ENCODE data around the gene PHKB. TPM values are rescaled to one million over a fixed set of nuclear protein-coding genes. Genes with fewer than 3 reads are reported as not detected.

The PHKB gene
- total RNA-seq, 1 donor from 2014 or later: 49.6 TPM

DNA sequence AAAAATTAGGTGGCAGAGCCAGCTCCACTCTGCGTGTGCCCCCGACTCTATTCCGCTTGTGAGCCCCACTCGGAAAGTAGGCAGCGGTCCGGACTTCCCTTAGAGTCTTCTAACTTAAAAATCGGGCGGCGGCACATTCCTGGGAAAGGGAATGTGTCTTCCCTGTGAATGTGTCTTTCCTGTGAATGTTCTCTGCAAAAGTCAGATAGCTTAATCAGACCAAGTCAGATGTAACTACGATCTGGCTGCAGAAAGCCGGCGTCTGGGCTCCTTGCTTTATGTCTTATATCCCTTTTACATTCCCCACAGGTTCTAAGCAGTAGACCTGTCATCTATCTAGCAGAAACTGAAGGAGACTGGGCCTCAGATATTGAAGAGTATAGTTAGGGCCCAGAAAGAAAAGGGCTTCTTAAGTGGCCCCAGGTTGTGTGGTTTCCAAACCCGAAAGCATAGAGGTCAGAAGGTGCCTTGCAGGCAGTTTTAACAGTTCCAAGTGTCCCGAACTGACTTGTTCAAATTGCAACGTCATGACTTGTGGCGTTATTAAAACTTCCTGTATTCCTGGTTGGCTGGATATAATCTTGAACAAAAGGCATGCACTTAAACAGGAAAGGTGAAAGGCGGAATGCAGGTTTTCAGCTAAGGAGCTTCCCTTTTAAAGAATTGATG lies 601 bp downstream of the PHKB start:
- peak overlapping the region; percentile 98 for H3K27ac ChIP-seq (ENCODE audit: low read depth, low read length)
- DNase-seq (ENCODE audit: low read depth) (peak; percentile 58), FAIRE-seq (no peak)
- H4K20me1 ChIP-seq (ENCODE audit: insufficient read depth, low read length): no peaks in the 10 kb centered on the region
- Mint-ChIP-seq H3K27me3 (ENCODE audit: low read depth, unreplicated experiment) (no peaks in the 10 kb centered on the region), H3K27ac (ENCODE audit: unreplicated experiment) (peak overlapping the region; percentile 89), H3K4me1 (ENCODE audit: low read depth, unreplicated experiment) (peaks cover 13% of the 10 kb centered on the region), H3K36me3 (ENCODE audit: low read depth, unreplicated experiment) (peaks cover 1% of the 10 kb centered on the region), H3K9me3 (ENCODE audit: unreplicated experiment) (no peaks in the 10 kb centered on the region), H3K4me3 (ENCODE audit: unreplicated experiment) (peak overlapping the region; percentile 98)
- H3K4me1 ChIP-seq (ENCODE audit: insufficient read depth, low read length): peaks cover 12% of the 10 kb centered on the region
- H3K4me3 ChIP-seq (ENCODE audit: insufficient read depth, low read depth, low read length): peak overlapping the region; percentile 87
- H3K36me3 ChIP-seq (ENCODE audit: insufficient read depth, low read length): peaks cover 6% of the 10 kb centered on the region
- H3K4me2 ChIP-seq (ENCODE audit: low read length): peak overlapping the region; percentile 99
- peaks cover 20% of the 10 kb centered on the region for H3K79me2 ChIP-seq (ENCODE audit: insufficient read depth, low read length)
- no peaks in the 10 kb centered on the region for H3K27me3 ChIP-seq (ENCODE audit: insufficient read depth, low read length)
- no peaks in the 10 kb centered on the region for H3K9me3 ChIP-seq (ENCODE audit: insufficient read depth, low read depth, low read length)
- H2AFZ ChIP-seq (ENCODE audit: low read depth, low read length): peak overlapping the region; percentile 93
- H3K9ac ChIP-seq (ENCODE audit: low read length): peak overlapping the region; percentile 95
- TF ChIP-seq EZH2 (IDR thresholded peaks at IDR 0.05; ENCODE audit: insufficient read depth, low read length): no peak
- TF ChIP-seq, protein P1, sequence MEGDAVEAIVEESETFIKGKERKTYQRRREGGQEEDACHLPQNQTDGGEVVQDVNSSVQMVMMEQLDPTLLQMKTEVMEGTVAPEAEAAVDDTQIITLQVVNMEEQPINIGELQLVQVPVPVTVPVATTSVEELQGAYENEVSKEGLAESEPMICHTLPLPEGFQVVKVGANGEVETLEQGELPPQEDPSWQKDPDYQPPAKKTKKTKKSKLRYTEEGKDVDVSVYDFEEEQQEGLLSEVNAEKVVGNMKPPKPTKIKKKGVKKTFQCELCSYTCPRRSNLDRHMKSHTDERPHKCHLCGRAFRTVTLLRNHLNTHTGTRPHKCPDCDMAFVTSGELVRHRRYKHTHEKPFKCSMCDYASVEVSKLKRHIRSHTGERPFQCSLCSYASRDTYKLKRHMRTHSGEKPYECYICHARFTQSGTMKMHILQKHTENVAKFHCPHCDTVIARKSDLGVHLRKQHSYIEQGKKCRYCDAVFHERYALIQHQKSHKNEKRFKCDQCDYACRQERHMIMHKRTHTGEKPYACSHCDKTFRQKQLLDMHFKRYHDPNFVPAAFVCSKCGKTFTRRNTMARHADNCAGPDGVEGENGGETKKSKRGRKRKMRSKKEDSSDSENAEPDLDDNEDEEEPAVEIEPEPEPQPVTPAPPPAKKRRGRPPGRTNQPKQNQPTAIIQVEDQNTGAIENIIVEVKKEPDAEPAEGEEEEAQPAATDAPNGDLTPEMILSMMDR (IDR thresholded peaks at IDR 0.05; ENCODE audit: insufficient read depth, low read depth, low read length): no peak

- TF ChIP-seq, protein P1 (IDR thresholded peaks at IDR 0.05; ENCODE audit: insufficient read depth, low read depth, low read length): no peak
- no peak for TF ChIP-seq EZH2 (IDR thresholded peaks at IDR 0.05; ENCODE audit: insufficient read depth, low read length)
- peaks cover 1% of the 10 kb centered on the region for H3K36me3 Mint-ChIP-seq (ENCODE audit: low read depth, unreplicated experiment)
- DNase-seq (ENCODE audit: low read depth) (no peak), FAIRE-seq (no peak)
- Histone ChIP-seq H3K9ac (ENCODE audit: low read length) (no peak overlapping the region), H3K4me1 (ENCODE audit: insufficient read depth, low read length) (peaks cover 12% of the 10 kb centered on the region), H3K4me3 (ENCODE audit: insufficient read depth, low read depth, low read length) (no peak overlapping the region), H3K36me3 (ENCODE audit: insufficient read depth, low read length) (no peaks in the 10 kb centered on the region), H3K9me3 (ENCODE audit: insufficient read depth, low read depth, low read length) (no peaks in the 10 kb centered on the region), H3K27me3 (ENCODE audit: insufficient read depth, low read length) (no peaks in the 10 kb centered on the region), H3K27ac (ENCODE audit: low read depth, low read length) (no peak overlapping the region), H3K79me2 (ENCODE audit: insufficient read depth, low read length) (peaks cover 21% of the 10 kb centered on the region), H3K4me2 (ENCODE audit: low read length) (no peak overlapping the region), H2AFZ (ENCODE audit: low read depth, low read length) (no peak overlapping the region), H4K20me1 (ENCODE audit: insufficient read depth, low read length) (no peaks in the 10 kb centered on the region)
- no peaks in the 10 kb centered on the region for H3K9me3 Mint-ChIP-seq (ENCODE audit: unreplicated experiment)
- H3K4me3 Mint-ChIP-seq (ENCODE audit: unreplicated experiment): no peak overlapping the region
- peaks cover 20% of the 10 kb centered on the region for H3K4me1 Mint-ChIP-seq (ENCODE audit: low read depth, unreplicated experiment)
- H3K27me3 Mint-ChIP-seq (ENCODE audit: low read depth, unreplicated experiment): no peaks in the 10 kb centered on the region
- peak overlapping the region; percentile 10 for H3K27ac Mint-ChIP-seq (ENCODE audit: unreplicated experiment)
Measured at GRCh38 chr16:47463771-47464624, 2.9 kb downstream of the PHKB start.
